CD4-positive, alpha-beta T cell (primary cell): ENCODE measurements around the gene SPATA6. TPM values are rescaled to one million over a fixed set of nuclear protein-coding genes. Genes with fewer than 3 reads are reported as not detected.

Experiments
- ATAC-seq: fragments of 200-7000 bp; cut with Tn5 transposase; one replicate; pipeline ENCODE4 v1.10.0; 2022; ENCODE audit warnings: mild to moderate bottlenecking; ENCODE audit not compliant: poor library complexity
- CTCF ChIA-PET: fragments of 350-600 bp; sonication (Branson Sonifier 250); formaldehyde crosslinking; loops from one replicate; lab custom pipeline; 2021; ENCODE audit warnings: antibody characterized with exemption, inconsistent platforms; lab: Charles Lee
- POLR2A ChIA-PET: fragments of 350-600 bp; sonication (Branson Sonifier 250); formaldehyde crosslinking; loops from one replicate; lab custom pipeline; 2021; ENCODE audit warnings: antibody characterized with exemption, inconsistent platforms; lab: Charles Lee
- DNase-seq, 14 experiments: peaks; one replicate each; pipeline ENCODE4 v3.0.0-alpha.2; 2013 to 2020; ENCODE audit warnings: mixed read lengths in 2 of 14
- H3K27ac ChIP-seq, 2 donors: one replicate each; pipeline versions ENCODE4 v1.5.1 to v1.7.0; 2013; ENCODE audit warnings: low read length in 2 of 2, low read depth in 1 of 2, mild to moderate bottlenecking in 1 of 2
- H3K27me3 ChIP-seq, 2 experiments: 1 replicate in 1 of 2; 2 replicates in 1 of 2; pipeline versions ENCODE4 v1.6.1 to v1.7.0; 2013; ENCODE audit warnings: low read length in 2 of 2, control low read depth in 1 of 2, mild to moderate bottlenecking in 1 of 2, moderate library complexity in 1 of 2; ENCODE audit not compliant: insufficient read depth in 2 of 2, control insufficient read depth in 1 of 2
- H3K36me3 ChIP-seq: one replicate; pipeline ENCODE4 v1.6.1; 2013; ENCODE audit warnings: low read length, control low read depth; ENCODE audit not compliant: insufficient read depth
- H3K4me1 ChIP-seq: one replicate; pipeline ENCODE4 v1.6.1; 2013; ENCODE audit warnings: low read length, control low read depth; ENCODE audit not compliant: insufficient read depth
- H3K4me3 ChIP-seq: one replicate; pipeline ENCODE4 v1.5.1; 2013; ENCODE audit warnings: mild to moderate bottlenecking, low read length, moderate library complexity
- H3K9me3 ChIP-seq, 2 experiments: 1 replicate in 1 of 2; 2 replicates in 1 of 2; pipeline versions ENCODE4 v1.6.1 to v1.7.0; 2013; ENCODE audit warnings: low read length in 2 of 2, mild to moderate bottlenecking in 2 of 2, control low read depth in 1 of 2, moderate library complexity in 1 of 2; ENCODE audit not compliant: control insufficient read depth in 1 of 2, insufficient read depth in 1 of 2
- H3K27ac Mint-ChIP-seq: one replicate; pipeline ENCODE4 v1.8.0; 2020; ENCODE audit warnings: mixed read lengths
- H3K27me3 Mint-ChIP-seq: one replicate; pipeline ENCODE4 v1.8.0; 2021; ENCODE audit warnings: mixed read lengths
- H3K36me3 Mint-ChIP-seq: one replicate; pipeline ENCODE4 v1.8.0; 2021; ENCODE audit warnings: low read depth, mixed read lengths
- H3K4me1 Mint-ChIP-seq: one replicate; pipeline ENCODE4 v1.8.0; 2021; ENCODE audit warnings: low read depth, mixed read lengths
- H3K4me3 Mint-ChIP-seq: one replicate; pipeline ENCODE4 v1.8.0; 2020; ENCODE audit warnings: mild to moderate bottlenecking, mixed read lengths
- H3K9me3 Mint-ChIP-seq: one replicate; pipeline ENCODE4 v1.8.0; 2020; ENCODE audit warnings: mixed read lengths
- CTCF ChIP-seq: fragments of 200-600 bp; IDR thresholded peaks from one replicate; pipeline ENCODE4 v1.8.0; 2022; ENCODE audit warnings: antibody characterized with exemption, mild to moderate bottlenecking
- intact Hi-C, 2 experiments: fragments of 100-400 bp; cut with DNase I in 1 of 2; cut with micrococcal nuclease in 1 of 2; formaldehyde crosslinking; loops; one replicate each; pipeline versions ENCODE4 v1.15.1 to v1.9.0; 2023 to 2025; cut with DNase I, micrococcal nuclease
- total RNA-seq, 174 experiments: library from RNA in 2 of 174; stranded (reverse) in 2 of 174; gene quantifications; one replicate each; pipeline ENCODE4 v1.2.3 and lab custom pipeline; 2021 to 2026

Gene SPATA6
- total RNA-seq, 2 experiments from 2014 or later: 3.2 to 4.1 TPM

- no peak overlapping the region for H3K4me3 Mint-ChIP-seq
- intact Hi-C loops: no loop called here
- Histone ChIP-seq H3K4me1 (no peaks in the 10 kb centered on the region), H3K27ac (no peak overlapping the region), H3K27me3 (no peaks in the 10 kb centered on the region), H3K9me3 (no peaks in the 10 kb centered on the region), H3K36me3 (no peaks in the 10 kb centered on the region), H3K4me3 (no peak overlapping the region)
- no peaks in the 10 kb centered on the region for H3K4me1 Mint-ChIP-seq
- no peak overlapping the region for H3K27ac Mint-ChIP-seq
- no peaks in the 10 kb centered on the region for H3K27me3 Mint-ChIP-seq
- TF ChIP-seq CTCF: no peak
- H3K36me3 Mint-ChIP-seq: no peaks in the 10 kb centered on the region
- CTCF ChIA-PET: no interaction called here
- POLR2A ChIA-PET: no interaction called here
- H3K9me3 Mint-ChIP-seq: peaks cover 2% of the 10 kb centered on the region
- no peak for DNase-seq
- no peak for ATAC-seq
Observed at GRCh38 chr1:48422009-48422408, 50.0 kb downstream of the SPATA6 start.

- Histone ChIP-seq H3K4me1 (no peaks in the 10 kb centered on the region), H3K27ac (no peak overlapping the region), H3K9me3 (no peaks in the 10 kb centered on the region), H3K4me3 (no peak overlapping the region), H3K27me3 (no peaks in the 10 kb centered on the region), H3K36me3 (no peaks in the 10 kb centered on the region)
- no peak for TF ChIP-seq CTCF
- no peaks in the 10 kb centered on the region for H3K27me3 Mint-ChIP-seq
- ATAC-seq (no peak), DNase-seq (no peak)
- H3K4me1 Mint-ChIP-seq: no peaks in the 10 kb centered on the region
- H3K27ac Mint-ChIP-seq: no peak overlapping the region
- peaks cover 2% of the 10 kb centered on the region for H3K9me3 Mint-ChIP-seq
- CTCF ChIA-PET: interaction anchor here (0.6 kb wide), 1 partner anchor 33 kb away, joined by 3 read pairs; no protein-coding TSS in a partner anchor
- no peak overlapping the region for H3K4me3 Mint-ChIP-seq
- intact Hi-C loops: no loop called here
- POLR2A ChIA-PET: no interaction called here
- no peaks in the 10 kb centered on the region for H3K36me3 Mint-ChIP-seq
Observed at GRCh38 chr1:48418742-48419141, 53.3 kb downstream of the SPATA6 start.

- Mint-ChIP-seq H3K4me1 (no peaks in the 10 kb centered on the region), H3K27me3 (no peaks in the 10 kb centered on the region), H3K4me3 (no peak overlapping the region), H3K9me3 (no peaks in the 10 kb centered on the region), H3K36me3 (no peaks in the 10 kb centered on the region), H3K27ac (no peak overlapping the region)
- Histone ChIP-seq H3K27ac (no peak overlapping the region), H3K4me1 (no peaks in the 10 kb centered on the region), H3K36me3 (no peaks in the 10 kb centered on the region), H3K9me3 (no peaks in the 10 kb centered on the region), H3K4me3 (no peak overlapping the region), H3K27me3 (no peaks in the 10 kb centered on the region)
- ChIA-PET POLR2A (no interaction called here), CTCF (no interaction called here)
- no peak for ATAC-seq
- no peak for TF ChIP-seq CTCF
- no peak for DNase-seq
- intact Hi-C loops: no loop called here
Observed at GRCh38 chr1:48415050-48415449, 57.0 kb downstream of the SPATA6 start.
